Ectodermal cell (in vitro differentiated cells): ENCODE results near the gene IGSF10.

ENCODE experiments used
- H3K27ac ChIP-seq: 2 replicates; pipeline ENCODE4 v1.7.0; 2013; ENCODE audit warnings: mild to moderate bottlenecking, low read depth, low read length; ENCODE audit not compliant: insufficient read depth, poor library complexity, severe bottlenecking
- H3K27me3 ChIP-seq: 2 replicates; pipeline ENCODE4 v1.7.0; 2013; ENCODE audit warnings: mild to moderate bottlenecking, low read length; ENCODE audit not compliant: insufficient read depth, control insufficient read depth, poor library complexity, severe bottlenecking
- H3K36me3 ChIP-seq: one replicate; pipeline ENCODE4 v1.7.0; 2013; ENCODE audit warnings: low read length; ENCODE audit not compliant: control insufficient read depth, insufficient read depth
- H3K4me1 ChIP-seq: one replicate; pipeline ENCODE4 v1.7.0; 2013; ENCODE audit warnings: low read length; ENCODE audit not compliant: control insufficient read depth, insufficient read depth
- H3K4me3 ChIP-seq: 2 replicates; pipeline ENCODE4 v1.7.0; 2013; ENCODE audit warnings: low read depth, low read length, control low read depth; ENCODE audit not compliant: insufficient read depth
- H3K9me3 ChIP-seq: 2 replicates; pipeline ENCODE4 v1.7.0; 2013; ENCODE audit warnings: mild to moderate bottlenecking, low read length, moderate library complexity; ENCODE audit not compliant: control insufficient read depth
- WGBS, 2 experiments: methylation state at CpG; one replicate each; pipeline ENCODE4 v1.1.7; 2013; ENCODE audit warnings: missing lambda C conversion rate in 2 of 2; 5-methylcytosine and 5-hydroxymethylcytosine counted together

IGSF10 gene

GRCh38 chr3:151462991-151463390 lies 2.1 kb upstream of the IGSF10 start:
- WGBS, 2 experiments: 88 to 100% methylated on average over 1 of the region's 1 CpG
- peaks cover 23% of the 10 kb centered on the region for H3K27me3 ChIP-seq
- H3K27ac ChIP-seq: no peak overlapping the region
- H3K9me3 ChIP-seq: no peaks in the 10 kb centered on the region
- H3K4me1 ChIP-seq: no peaks in the 10 kb centered on the region
- no peaks in the 10 kb centered on the region for H3K36me3 ChIP-seq
- no peak overlapping the region for H3K4me3 ChIP-seq

GRCh38 chr3:151462278-151462780 lies 1.5 kb upstream of the IGSF10 start:
- Histone ChIP-seq H3K27me3 (peaks cover 23% of the 10 kb centered on the region), H3K4me1 (no peaks in the 10 kb centered on the region), H3K36me3 (no peaks in the 10 kb centered on the region), H3K9me3 (no peaks in the 10 kb centered on the region), H3K27ac (no peak overlapping the region), H3K4me3 (no peak overlapping the region)
- WGBS, 2 experiments: 90 to 92% methylated on average over 6 of the region's 6 CpGs

- H3K9me3 ChIP-seq: no peaks in the 10 kb centered on the region
These were observed 633 bp downstream of the IGSF10 start for GRCh38 chr3:151460228-151460627.

GRCh38 chr3:151459358-151459757 lies 1.5 kb downstream of the IGSF10 start:
- Histone ChIP-seq H3K4me1 (no peaks in the 10 kb centered on the region), H3K36me3 (no peaks in the 10 kb centered on the region), H3K9me3 (no peaks in the 10 kb centered on the region), H3K4me3 (no peak overlapping the region), H3K27me3 (peaks cover 23% of the 10 kb centered on the region), H3K27ac (no peak overlapping the region)
- WGBS, 2 experiments: 81 to 90% methylated on average over 3 of the region's 3 CpGs

More at GRCh38 chr3:151460228-151460627, 633 bp downstream of the IGSF10 start:
- Histone ChIP-seq H3K4me3 (peak overlapping the region; percentile 39), H3K27ac (no peak overlapping the region), H3K27me3 (peaks cover 23% of the 10 kb centered on the region), H3K4me1 (no peaks in the 10 kb centered on the region), H3K36me3 (no peaks in the 10 kb centered on the region)
- 75 to 90% methylated on average over 1 of the region's 2 CpGs for WGBS, 2 experiments

DNA sequence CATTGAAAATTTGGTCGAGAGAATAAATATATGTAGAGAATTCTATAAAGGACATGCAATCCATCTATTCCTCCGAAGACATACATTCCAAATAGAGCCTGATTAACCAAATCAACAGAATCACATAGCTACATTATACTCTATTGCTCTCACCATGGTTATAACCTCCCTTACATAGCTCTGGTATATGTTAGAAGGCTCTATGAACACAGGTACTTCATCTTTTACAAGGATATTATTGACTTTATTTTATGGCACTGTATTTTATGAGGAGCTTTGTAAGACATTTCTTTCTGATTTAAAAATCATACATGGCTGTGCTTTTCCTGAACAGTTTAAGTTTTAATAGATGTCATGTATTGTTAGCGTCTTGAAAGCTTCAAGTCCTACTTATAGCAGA lies 4.8 kb downstream of the IGSF10 start:
- WGBS, 2 experiments: 94 to 100% methylated on average over 2 to 3 of the region's 3 CpGs

GRCh38 chr3:151452841-151453240 lies 8.0 kb downstream of the IGSF10 start:
- Histone ChIP-seq H3K9me3 (no peaks in the 10 kb centered on the region), H3K4me3 (no peak overlapping the region), H3K27me3 (no peaks in the 10 kb centered on the region), H3K36me3 (no peaks in the 10 kb centered on the region), H3K4me1 (no peaks in the 10 kb centered on the region), H3K27ac (no peak overlapping the region)
- 49 to 57% methylated on average over 2 of the region's 2 CpGs for WGBS, 2 experiments

More for the DNA sequence above, 4.8 kb downstream of the IGSF10 start:
- Histone ChIP-seq H3K27me3 (peaks cover 15% of the 10 kb centered on the region), H3K27ac (no peak overlapping the region), H3K36me3 (no peaks in the 10 kb centered on the region), H3K9me3 (no peaks in the 10 kb centered on the region), H3K4me1 (no peaks in the 10 kb centered on the region), H3K4me3 (no peak overlapping the region)

- 29 to 50% methylated on average over 1 of the region's 1 CpG for WGBS, 2 experiments
These were observed 8.5 kb downstream of the IGSF10 start for GRCh38 chr3:151452368-151452767.

DNA sequence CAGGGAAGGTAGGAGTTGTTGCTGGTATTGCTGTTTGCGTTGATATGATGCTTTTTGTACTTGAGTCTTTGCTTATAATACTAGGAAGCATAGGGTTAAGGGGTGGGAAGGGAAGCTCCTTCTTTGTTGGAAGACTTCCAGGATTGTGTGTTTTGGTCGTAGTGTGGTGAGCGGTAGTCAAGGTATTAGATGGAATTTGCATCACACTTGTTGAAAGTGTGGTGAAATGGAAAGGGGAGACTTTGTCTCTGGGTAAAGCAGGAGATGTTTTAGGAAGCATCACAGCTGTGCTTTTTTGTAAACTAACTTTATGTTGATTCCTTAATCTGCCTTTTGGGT lies 14.9 kb downstream of the IGSF10 start:
- Histone ChIP-seq H3K27ac (no peak overlapping the region), H3K27me3 (no peaks in the 10 kb centered on the region), H3K4me3 (no peak overlapping the region), H3K9me3 (no peaks in the 10 kb centered on the region), H3K36me3 (no peaks in the 10 kb centered on the region), H3K4me1 (no peaks in the 10 kb centered on the region)
- 84 to 89% methylated on average over 3 of the region's 3 CpGs for WGBS, 2 experiments

More at GRCh38 chr3:151452368-151452767, 8.5 kb downstream of the IGSF10 start:
- Histone ChIP-seq H3K9me3 (no peaks in the 10 kb centered on the region), H3K27me3 (no peaks in the 10 kb centered on the region), H3K4me1 (no peaks in the 10 kb centered on the region), H3K4me3 (no peak overlapping the region), H3K36me3 (no peaks in the 10 kb centered on the region), H3K27ac (no peak overlapping the region)

GRCh38 chr3:151445273-151446001 lies 15.4 kb downstream of the IGSF10 start:
- H3K9me3 ChIP-seq: no peaks in the 10 kb centered on the region
- H3K4me1 ChIP-seq: no peaks in the 10 kb centered on the region
- no peaks in the 10 kb centered on the region for H3K36me3 ChIP-seq
- no peaks in the 10 kb centered on the region for H3K27me3 ChIP-seq
- H3K4me3 ChIP-seq: no peak overlapping the region
- H3K27ac ChIP-seq: no peak overlapping the region
- 93 to 95% methylated on average over 5 of the region's 5 CpGs for WGBS, 2 experiments

DNA sequence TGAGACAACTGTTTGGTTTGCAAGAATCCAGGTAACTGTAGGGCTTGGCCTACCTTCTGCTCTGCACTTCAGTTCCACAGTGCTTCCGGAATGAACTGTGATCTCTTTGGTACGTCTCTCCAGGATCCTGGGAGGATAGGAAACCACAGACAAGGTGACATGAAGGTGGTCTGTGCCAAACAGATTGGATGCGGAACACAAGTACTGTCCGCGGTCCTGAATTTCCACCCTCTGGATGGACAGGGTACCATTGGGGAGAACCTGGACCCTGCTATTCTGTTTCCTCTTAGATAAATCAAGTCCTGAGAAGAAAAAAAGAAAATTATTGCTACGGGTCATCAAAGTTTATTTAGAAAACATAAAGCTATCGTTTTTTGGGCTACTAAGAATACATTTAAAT lies 17.3 kb downstream of the IGSF10 start:
- WGBS, 2 experiments: 91 to 94% methylated on average over 5 to 6 of the region's 7 CpGs
- H3K27me3 ChIP-seq: no peaks in the 10 kb centered on the region
- no peak overlapping the region for H3K27ac ChIP-seq
- H3K4me3 ChIP-seq: no peak overlapping the region
- H3K4me1 ChIP-seq: no peaks in the 10 kb centered on the region
- H3K9me3 ChIP-seq: no peaks in the 10 kb centered on the region
- no peaks in the 10 kb centered on the region for H3K36me3 ChIP-seq
